CD4-positive, alpha-beta memory T cell (primary cell): ENCODE data around the gene STXBP5L. TPM values are rescaled to one million over a fixed set of nuclear protein-coding genes. Genes with fewer than 3 reads are reported as not detected.
"Not testable (repeated sequence)": the region's sequence is repeated elsewhere in the genome, so short reads cannot be mapped to it uniquely, and the experiment has no call there.

ENCODE experiments used
- CTCF ChIA-PET: fragments of 350-600 bp; sonication (Branson Sonifier 250); formaldehyde crosslinking; loops from one replicate; lab custom pipeline; 2021; ENCODE audit warnings: inconsistent platforms; ENCODE audit not compliant: partially characterized antibody; lab: Charles Lee
- POLR2A ChIA-PET: fragments of 350-600 bp; sonication (Branson Sonifier 250); formaldehyde crosslinking; loops from one replicate; lab custom pipeline; 2021; ENCODE audit not compliant: partially characterized antibody; lab: Charles Lee
- DNase-seq, 5 donors: peaks; one replicate each; pipeline versions ENCODE4 v3.0.0 to v3.0.0-alpha.2; 2020 to 2022; ENCODE audit warnings: mixed read lengths in 1 of 5
- H3K27ac ChIP-seq: one replicate; pipeline ENCODE4 v1.7.0; 2013; ENCODE audit warnings: low read depth, low read length
- H3K27me3 ChIP-seq: 2 replicates; pipeline ENCODE4 v1.7.0; 2013; ENCODE audit warnings: mild to moderate bottlenecking, low read length, moderate library complexity; ENCODE audit not compliant: insufficient read depth
- H3K36me3 ChIP-seq: 2 replicates; pipeline ENCODE4 v1.7.0; 2013; ENCODE audit warnings: mild to moderate bottlenecking, low read length, moderate library complexity; ENCODE audit not compliant: insufficient read depth
- H3K4me1 ChIP-seq: 2 replicates; pipeline ENCODE4 v1.7.0; 2013; ENCODE audit warnings: mild to moderate bottlenecking, low read length, moderate library complexity; ENCODE audit not compliant: insufficient read depth
- H3K4me3 ChIP-seq, 2 donors: one replicate each; pipeline ENCODE4 v1.7.0; 2013; ENCODE audit warnings: low read length in 2 of 2, mild to moderate bottlenecking in 1 of 2
- H3K9me3 ChIP-seq, 2 donors: one replicate each; pipeline ENCODE4 v1.7.0; 2013; ENCODE audit warnings: low read length in 2 of 2, control low read depth in 1 of 2; ENCODE audit not compliant: control insufficient read depth in 1 of 2
- H3K27ac Mint-ChIP-seq, 7 donors: one replicate each; pipeline ENCODE4 v1.8.0; 2020 to 2021; ENCODE audit warnings: mixed read lengths in 7 of 7, mild to moderate bottlenecking in 6 of 7, inconsistent platforms in 3 of 7, moderate library complexity in 3 of 7
- H3K27me3 Mint-ChIP-seq, 2 donors: one replicate each; pipeline ENCODE4 v1.8.0; 2020 to 2021; ENCODE audit warnings: mixed read lengths in 2 of 2
- H3K36me3 Mint-ChIP-seq, 2 donors: one replicate each; pipeline ENCODE4 v1.8.0; 2020 to 2021; ENCODE audit warnings: mixed read lengths in 2 of 2, inconsistent platforms in 1 of 2, mild to moderate bottlenecking in 1 of 2
- H3K4me1 Mint-ChIP-seq, 4 donors: one replicate each; pipeline ENCODE4 v1.8.0; 2020 to 2021; ENCODE audit warnings: mixed read lengths in 4 of 4, mild to moderate bottlenecking in 1 of 4
- H3K4me3 Mint-ChIP-seq, 8 donors: one replicate each; pipeline ENCODE4 v1.8.0; 2020 to 2021; ENCODE audit warnings: mixed read lengths in 8 of 8, mild to moderate bottlenecking in 7 of 8, moderate library complexity in 6 of 8, inconsistent platforms in 3 of 8
- H3K9me3 Mint-ChIP-seq, 8 donors: one replicate each; pipeline ENCODE4 v1.8.0; 2020 to 2021; ENCODE audit warnings: mixed read lengths in 8 of 8, mild to moderate bottlenecking in 5 of 8, inconsistent platforms in 3 of 8, moderate library complexity in 1 of 8
- intact Hi-C: fragments of 100-400 bp; cut with micrococcal nuclease; formaldehyde crosslinking; loops from one replicate; pipeline ENCODE4 v1.15.1; 2023
- polyA plus RNA-seq, 2 donors: library from polyadenylated mRNA; unstranded; fragments of 300-500 nt; fragmentation: Illumina TruSeq; gene quantifications; one replicate each; pipeline ENCODE4 v1.2.3, GENCODE V29; 2021
- total RNA-seq, 2 experiments: library from RNA; stranded (reverse); gene quantifications; one replicate each; pipeline ENCODE4 v1.2.3, GENCODE V29; 2021

The STXBP5L gene
- total and polyA plus RNA-seq, 4 experiments from 2014 or later: not detected

DNA sequence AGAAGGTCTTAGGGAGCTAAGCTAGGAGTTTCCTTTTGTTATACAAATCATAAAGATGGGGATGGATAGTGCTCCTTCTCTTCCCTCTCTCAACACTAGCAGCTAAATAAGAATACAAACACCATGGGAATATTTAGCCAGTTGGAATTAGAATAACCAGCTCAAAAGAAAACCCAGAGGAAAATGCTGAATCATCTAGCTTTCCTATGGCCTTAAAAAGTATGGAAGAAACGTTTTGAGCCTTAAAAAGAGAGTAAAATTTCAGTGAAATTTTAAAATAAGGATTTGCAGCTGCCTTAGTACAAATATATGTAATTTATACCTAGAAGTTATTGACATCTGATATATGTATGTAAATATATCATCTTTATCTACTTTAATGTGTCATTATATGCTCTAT lies 245.8 kb downstream of the STXBP5L start:
- no peaks in the 10 kb centered on the region for H3K9me3 ChIP-seq
- H3K27me3 ChIP-seq: no peaks in the 10 kb centered on the region
- Mint-ChIP-seq H3K4me3 (no peak overlapping the region), H3K36me3 (no peaks in the 10 kb centered on the region), H3K27ac (no peak overlapping the region), H3K4me1 (no peaks in the 10 kb centered on the region), H3K9me3 (peaks cover 0 to 4% (median 0%) of the 10 kb centered on the region in 8 donors), H3K27me3 (no peaks in the 10 kb centered on the region)
- H3K4me1 ChIP-seq: no peaks in the 10 kb centered on the region
- DNase-seq: no peak
- ChIA-PET CTCF (no interaction called here), POLR2A (no interaction called here)
- intact Hi-C loops: no loop called here
- no peak overlapping the region for H3K4me3 ChIP-seq
- no peak overlapping the region for H3K27ac ChIP-seq
- no peaks in the 10 kb centered on the region for H3K36me3 ChIP-seq

DNA sequence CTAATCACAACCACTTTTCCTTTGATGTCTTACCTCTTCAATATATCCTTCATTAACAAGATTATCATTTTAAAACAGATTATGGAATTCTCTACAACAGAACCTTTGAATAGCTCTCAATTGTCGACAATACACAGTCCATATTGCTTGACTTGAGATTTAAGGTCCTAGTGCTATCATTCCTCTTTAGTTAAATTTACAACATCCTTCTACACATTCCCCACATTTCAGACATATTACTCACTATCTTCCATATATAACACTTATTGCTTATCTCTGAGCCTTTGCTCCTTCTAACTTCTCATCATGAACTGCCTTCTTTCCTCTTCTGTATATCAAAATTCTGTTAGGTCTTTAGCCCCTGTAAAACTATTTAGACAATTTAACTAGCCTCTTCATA lies 247.0 kb downstream of the STXBP5L start:
- Histone ChIP-seq H3K4me1 (no peaks in the 10 kb centered on the region), H3K27me3 (no peaks in the 10 kb centered on the region), H3K4me3 (no peak overlapping the region), H3K36me3 (no peaks in the 10 kb centered on the region), H3K27ac (no peak overlapping the region), H3K9me3 (no peaks in the 10 kb centered on the region)
- ChIA-PET POLR2A (no interaction called here), CTCF (no interaction called here)
- H3K4me1 Mint-ChIP-seq: no peaks in the 10 kb centered on the region
- peaks cover 0 to 4% (median 0%) of the 10 kb centered on the region in 8 donors for H3K9me3 Mint-ChIP-seq
- H3K36me3 Mint-ChIP-seq: no peaks in the 10 kb centered on the region
- DNase-seq: no peak
- H3K27me3 Mint-ChIP-seq: no peaks in the 10 kb centered on the region
- H3K27ac Mint-ChIP-seq: no peak overlapping the region
- no peak overlapping the region for H3K4me3 Mint-ChIP-seq
- intact Hi-C loops: no loop called here

DNA sequence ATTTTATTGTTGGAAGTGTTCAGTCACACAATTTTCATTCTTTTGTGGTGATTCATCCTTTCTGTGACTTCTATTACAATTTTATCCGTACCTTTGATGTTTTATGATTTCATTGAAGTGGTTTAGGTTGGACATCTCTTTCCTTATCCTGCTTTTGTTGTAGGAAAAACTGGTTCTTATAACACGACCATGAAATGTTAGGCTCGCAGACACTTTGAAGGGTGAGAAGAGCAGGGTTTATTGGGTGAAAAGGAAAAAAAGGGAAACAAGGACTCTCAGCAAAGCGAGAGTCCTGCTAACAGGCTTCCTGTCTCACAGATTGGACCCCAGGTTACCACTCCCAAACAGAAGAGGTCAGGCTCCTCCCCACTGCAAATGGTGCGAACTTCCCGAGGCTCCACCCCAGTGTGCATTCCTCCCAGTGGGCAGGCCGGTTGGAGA lies 257.4 kb downstream of the STXBP5L start:
- Histone ChIP-seq H3K36me3 (no peaks in the 10 kb centered on the region), H3K4me1 (no peaks in the 10 kb centered on the region), H3K9me3 (no peaks in the 10 kb centered on the region), H3K27me3 (no peaks in the 10 kb centered on the region), H3K27ac (no peak overlapping the region), H3K4me3 (no peak overlapping the region)
- intact Hi-C loops: no loop called here
- H3K9me3 Mint-ChIP-seq: peaks cover 0 to 12% (median 7%) of the 10 kb centered on the region in 8 donors
- POLR2A ChIA-PET: no interaction called here
- no peaks in the 10 kb centered on the region for H3K27me3 Mint-ChIP-seq
- no peak overlapping the region for H3K4me3 Mint-ChIP-seq
- CTCF ChIA-PET: no interaction called here
- H3K36me3 Mint-ChIP-seq: no peaks in the 10 kb centered on the region
- no peak for DNase-seq
- H3K27ac Mint-ChIP-seq: no peak overlapping the region
- no peaks in the 10 kb centered on the region for H3K4me1 Mint-ChIP-seq

- Mint-ChIP-seq H3K36me3 (no peaks in the 10 kb centered on the region), H3K4me1 (no peaks in the 10 kb centered on the region)
- CTCF ChIA-PET: no interaction called here
Measured at GRCh38 chr3:121167374-121168139, 259.6 kb downstream of the STXBP5L start.

GRCh38 chr3:121175083-121175482 lies 267.1 kb downstream of the STXBP5L start:
- Histone ChIP-seq H3K27ac (no peak overlapping the region), H3K4me3 (no peak overlapping the region), H3K36me3 (no peaks in the 10 kb centered on the region), H3K27me3 (no peaks in the 10 kb centered on the region), H3K9me3 (no peaks in the 10 kb centered on the region), H3K4me1 (no peaks in the 10 kb centered on the region)
- H3K36me3 Mint-ChIP-seq: no peaks in the 10 kb centered on the region
- no peak overlapping the region for H3K4me3 Mint-ChIP-seq
- H3K9me3 Mint-ChIP-seq: peaks cover 4 to 28% (median 20%) of the 10 kb centered on the region in 8 donors
- POLR2A ChIA-PET: no interaction called here
- CTCF ChIA-PET: no interaction called here
- no peak for DNase-seq
- H3K27me3 Mint-ChIP-seq: peaks cover 0 to 2% of the 10 kb centered on the region in 2 donors
- no peak overlapping the region for H3K27ac Mint-ChIP-seq
- H3K4me1 Mint-ChIP-seq: no peaks in the 10 kb centered on the region
- intact Hi-C loops: no loop called here

More at GRCh38 chr3:121167374-121168139, 259.6 kb downstream of the STXBP5L start:
- no peak for DNase-seq
- Mint-ChIP-seq H3K9me3 (peaks cover 2 to 22% (median 8%) of the 10 kb centered on the region in 8 donors), H3K27ac (no peak overlapping the region), H3K4me3 (no peak overlapping the region), H3K27me3 (no peaks in the 10 kb centered on the region)
- Histone ChIP-seq H3K9me3 (no peaks in the 10 kb centered on the region), H3K27me3 (no peaks in the 10 kb centered on the region), H3K27ac (no peak overlapping the region), H3K4me3 (no peak overlapping the region), H3K36me3 (no peaks in the 10 kb centered on the region), H3K4me1 (no peaks in the 10 kb centered on the region)
- POLR2A ChIA-PET: no interaction called here
- intact Hi-C loops: no loop called here

- POLR2A ChIA-PET: not testable (repeated sequence)
- H3K9me3 Mint-ChIP-seq: peaks cover 0 to 37% (median 12%) of the 10 kb centered on the region in 8 donors
Measured at GRCh38 chr3:121190626-121191025, 282.6 kb downstream of the STXBP5L start.

GRCh38 chr3:121202573-121202972 lies 294.6 kb downstream of the STXBP5L start:
- Histone ChIP-seq H3K36me3 (no peaks in the 10 kb centered on the region), H3K27ac (no peak overlapping the region), H3K9me3 (no peaks in the 10 kb centered on the region), H3K4me1 (no peaks in the 10 kb centered on the region), H3K27me3 (no peaks in the 10 kb centered on the region), H3K4me3 (no peak overlapping the region)
- Mint-ChIP-seq H3K4me3 (no peak overlapping the region), H3K4me1 (no peaks in the 10 kb centered on the region), H3K9me3 (peaks cover 4 to 15% (median 9%) of the 10 kb centered on the region in 8 donors), H3K27ac (no peak overlapping the region), H3K36me3 (no peaks in the 10 kb centered on the region), H3K27me3 (no peaks in the 10 kb centered on the region)
- no peak for DNase-seq
- ChIA-PET CTCF (no interaction called here), POLR2A (no interaction called here)
- intact Hi-C loops: no loop called here

More at GRCh38 chr3:121190626-121191025, 282.6 kb downstream of the STXBP5L start:
- H3K4me1 Mint-ChIP-seq, H3K4me1 ChIP-seq, H3K4me3 ChIP-seq, intact Hi-C loops, H3K9me3 ChIP-seq, H3K27me3 Mint-ChIP-seq, H3K36me3 Mint-ChIP-seq, DNase-seq, H3K27ac ChIP-seq, H3K27me3 ChIP-seq, CTCF ChIA-PET, H3K4me3 Mint-ChIP-seq, H3K27ac Mint-ChIP-seq, H3K36me3 ChIP-seq: not testable (repeated sequence)
